HEK293 (cell line): Measurements from ENCODE around the gene NUDT13.

Experiments
- CTCF ChIA-PET: fragments of 350-600 bp; formaldehyde crosslinking; extraction: SDS; loops from one replicate; lab custom pipeline; 2021; ENCODE audit warnings: antibody characterized with exemption; lab: Yijun Ruan, JAX
- POLR2A ChIA-PET: fragments of 300-600 bp; formaldehyde crosslinking; extraction: SDS; loops from one replicate; lab custom pipeline; 2020; ENCODE audit warnings: antibody characterized with exemption, inconsistent platforms; lab: Yijun Ruan, JAX
- H3K27ac ChIP-seq: fragments of 200-500 bp; sonication (Bioruptor generic); 2 replicates; pipeline ENCODE4 v1.5.1; 2014; ENCODE audit warnings: low read depth, low read length, control low read depth, inconsistent platforms; ENCODE audit errors: extremely low read depth
- H3K36me3 ChIP-seq, 2 experiments: fragments of 200-500 bp in 1 of 2; sonication (Bioruptor generic) in 1 of 2; 1 replicate in 1 of 2; 2 replicates in 1 of 2; pipeline ENCODE4 v1.5.1; 2014 to 2017; ENCODE audit warnings: inconsistent platforms in 2 of 2, low read length in 2 of 2; ENCODE audit not compliant: control insufficient read depth in 2 of 2, insufficient read depth in 1 of 2
- H3K4me1 ChIP-seq: fragments of 200-500 bp; sonication (Bioruptor generic); 2 replicates; pipeline ENCODE4 v1.5.1; 2014; ENCODE audit warnings: mild to moderate bottlenecking, low read length, inconsistent platforms; ENCODE audit not compliant: control insufficient read depth, insufficient read depth
- H3K4me3 ChIP-seq: 2 replicates; pipeline ENCODE4 v1.5.1; 2011; ENCODE audit warnings: low read depth, mild to moderate bottlenecking, control low read depth, low read length, moderate library complexity
- H3K9me3 ChIP-seq: fragments of 200-500 bp; sonication (Bioruptor generic); 2 replicates; pipeline ENCODE4 v1.5.1; 2014; ENCODE audit warnings: low read depth, low read length, inconsistent platforms; ENCODE audit not compliant: control insufficient read depth, insufficient read depth
- IKZF3 ChIP-seq: fragments of 450-650 bp; IDR thresholded peaks from 2 replicates; pipeline ENCODE4 v1.5.0; 2018; ENCODE audit warnings: missing biosample characterization, mild to moderate bottlenecking, missing genetic modification characterization, moderate library complexity
- PRDM2 ChIP-seq: fragments of 450-650 bp; formaldehyde crosslinking; IDR thresholded peaks from 2 replicates; pipeline ENCODE4 v1.5.1; 2016; ENCODE audit warnings: missing biosample characterization, missing genetic modification characterization, borderline replicate concordance
- RBAK ChIP-seq: fragments of 450-650 bp; formaldehyde crosslinking; IDR thresholded peaks from 2 replicates; pipeline ENCODE4 v1.5.1; 2016; ENCODE audit warnings: missing biosample characterization, missing genetic modification characterization
- SP3 ChIP-seq: fragments of 450-650 bp; formaldehyde crosslinking; IDR thresholded peaks from 2 replicates; pipeline ENCODE4 v1.5.1; 2016; ENCODE audit warnings: missing biosample characterization, missing genetic modification characterization
- ZBTB7A ChIP-seq: fragments of 450-650 bp; formaldehyde crosslinking; IDR thresholded peaks from 2 replicates; pipeline ENCODE4 v1.5.1; 2016; ENCODE audit warnings: low read depth, missing biosample characterization, missing genetic modification characterization
- ZEB2 ChIP-seq: fragments of 450-650 bp; formaldehyde crosslinking; IDR thresholded peaks from 2 replicates; pipeline ENCODE4 v1.5.1; 2016; ENCODE audit warnings: missing biosample characterization, missing genetic modification characterization
- ZNF133 ChIP-seq: fragments of 450-650 bp; formaldehyde crosslinking; IDR thresholded peaks from 2 replicates; pipeline ENCODE4 v1.5.1; 2016; ENCODE audit warnings: missing biosample characterization, missing genetic modification characterization
- ZNF2 ChIP-seq: fragments of 450-650 bp; formaldehyde crosslinking; IDR thresholded peaks from 2 replicates; pipeline ENCODE4 v1.5.1; 2016; ENCODE audit warnings: missing biosample characterization, missing genetic modification characterization
- ZNF239 ChIP-seq: fragments of 450-650 bp; formaldehyde crosslinking; IDR thresholded peaks from 2 replicates; pipeline ENCODE4 v1.5.1; 2016; ENCODE audit warnings: missing biosample characterization, missing genetic modification characterization
- ZNF341 ChIP-seq: fragments of 450-650 bp; formaldehyde crosslinking; IDR thresholded peaks from 2 replicates; pipeline ENCODE4; 2016; ENCODE audit warnings: low read depth, missing biosample characterization, missing genetic modification characterization
- ZNF473 ChIP-seq: fragments of 450-650 bp; formaldehyde crosslinking; IDR thresholded peaks from 2 replicates; pipeline ENCODE4 v1.5.1; 2017; ENCODE audit warnings: missing biosample characterization, missing genetic modification characterization
- ZNF48 ChIP-seq: fragments of 450-650 bp; formaldehyde crosslinking; IDR thresholded peaks from 2 replicates; pipeline ENCODE4 v1.5.1; 2016; ENCODE audit warnings: missing biosample characterization, missing genetic modification characterization
- ZNF513 ChIP-seq: fragments of 450-650 bp; IDR thresholded peaks from 2 replicates; pipeline ENCODE4 v1.5.1; 2018; ENCODE audit warnings: missing biosample characterization, missing genetic modification characterization
- ZNF555 ChIP-seq: fragments of 450-650 bp; formaldehyde crosslinking; conservative IDR thresholded peaks from 2 replicates; pipeline ENCODE4 v1.5.1; 2017; ENCODE audit warnings: missing biosample characterization, mild to moderate bottlenecking, missing genetic modification characterization, inconsistent platforms
- ZNF558 ChIP-seq: fragments of 450-650 bp; formaldehyde crosslinking; IDR thresholded peaks from 2 replicates; pipeline ENCODE4 v1.5.1; 2016; ENCODE audit warnings: missing biosample characterization, missing genetic modification characterization
- ZNF561 ChIP-seq: fragments of 450-650 bp; IDR thresholded peaks from 2 replicates; pipeline ENCODE4 v1.5.1; 2018; ENCODE audit warnings: missing biosample characterization, missing genetic modification characterization, borderline replicate concordance
- ZNF626 ChIP-seq: fragments of 450-650 bp; sonication (Bioruptor Pico); formaldehyde crosslinking; IDR thresholded peaks from 2 replicates; pipeline ENCODE4 v1.5.1; 2018; ENCODE audit warnings: missing biosample characterization, missing genetic modification characterization, inconsistent platforms
- ZNF654 ChIP-seq: fragments of 450-650 bp; formaldehyde crosslinking; IDR thresholded peaks from 2 replicates; pipeline ENCODE4 v1.5.1; 2016; ENCODE audit warnings: low read depth, missing biosample characterization, missing genetic modification characterization
- ZNF837 ChIP-seq: fragments of 450-650 bp; formaldehyde crosslinking; IDR thresholded peaks from 2 replicates; pipeline ENCODE4 v1.5.1; 2016; ENCODE audit warnings: missing biosample characterization, missing genetic modification characterization
- TF ChIP-seq, protein P1 (sequence below): fragments of 450-650 bp; IDR thresholded peaks from 2 replicates; pipeline ENCODE4 v1.5.1; 2018; ENCODE audit warnings: missing biosample characterization, mild to moderate bottlenecking, missing genetic modification characterization
- TF ChIP-seq, protein P2 (sequence below): fragments of 450-650 bp; formaldehyde crosslinking; IDR thresholded peaks from 2 replicates; pipeline ENCODE4 v1.5.1; 2016; ENCODE audit warnings: missing biosample characterization, missing genetic modification characterization
- TF ChIP-seq, protein P3 (sequence below): fragments of 450-650 bp; formaldehyde crosslinking; IDR thresholded peaks from 2 replicates; pipeline ENCODE4 v1.5.1; 2017; ENCODE audit warnings: missing biosample characterization, missing genetic modification characterization

Gene NUDT13

GRCh38 chr10:73060738-73061635 is 49.3 kb upstream of the NUDT13 start:
- Histone ChIP-seq H3K4me1 (no peaks in the 10 kb centered on the region), H3K4me3 (no peak overlapping the region), H3K27ac (no peak overlapping the region), H3K36me3 (peaks cover 24 to 41% of the 10 kb centered on the region in 2 experiments), H3K9me3 (no peaks in the 10 kb centered on the region)
- ChIA-PET POLR2A (interaction anchor here (0.9 kb wide), 1 partner anchor 36 kb away, joined by 3 read pairs; the partner anchor contains the start of gene P4HA1), CTCF (interaction anchor here (0.5 to 1.8 kb wide), 19 partner anchors 8 to 895 kb away, joined by 3 to 6 read pairs (median 3); partner anchors contain the start of gene P4HA1)
- TF ChIP-seq ZNF513 (tag by site-specific recombination) (no peak), ZNF2 (peak; percentile 59; the same call in 1 of the 2 replicates), ZNF561 (0 out of 2 replicates have a peak, but pooled peaks have one; percentile 20), SP3 (tag by site-specific recombination) (no peak), ZNF626 (no peak), ZNF654 (tag by site-specific recombination) (peak; percentile 77), PRDM2 (tag by site-specific recombination) (no peak), RBAK (tag by site-specific recombination) (no peak), ZNF555 (no peak), ZEB2 (peak; percentile 24; the same call in 1 of the 2 replicates), ZNF558 (tag by site-specific recombination) (no peak), ZNF837 (tag by site-specific recombination) (no peak), ZBTB7A (no peak), ZNF239 (no peak), ZNF48 (tag by site-specific recombination) (no peak), ZNF133 (tag by site-specific recombination) (no peak), ZNF473 (tag by site-specific recombination) (no peak), ZNF341 (tag by site-specific recombination) (no peak), IKZF3 (peak; percentile 14; the same call in 1 of the 2 replicates)
- TF ChIP-seq, protein P1, sequence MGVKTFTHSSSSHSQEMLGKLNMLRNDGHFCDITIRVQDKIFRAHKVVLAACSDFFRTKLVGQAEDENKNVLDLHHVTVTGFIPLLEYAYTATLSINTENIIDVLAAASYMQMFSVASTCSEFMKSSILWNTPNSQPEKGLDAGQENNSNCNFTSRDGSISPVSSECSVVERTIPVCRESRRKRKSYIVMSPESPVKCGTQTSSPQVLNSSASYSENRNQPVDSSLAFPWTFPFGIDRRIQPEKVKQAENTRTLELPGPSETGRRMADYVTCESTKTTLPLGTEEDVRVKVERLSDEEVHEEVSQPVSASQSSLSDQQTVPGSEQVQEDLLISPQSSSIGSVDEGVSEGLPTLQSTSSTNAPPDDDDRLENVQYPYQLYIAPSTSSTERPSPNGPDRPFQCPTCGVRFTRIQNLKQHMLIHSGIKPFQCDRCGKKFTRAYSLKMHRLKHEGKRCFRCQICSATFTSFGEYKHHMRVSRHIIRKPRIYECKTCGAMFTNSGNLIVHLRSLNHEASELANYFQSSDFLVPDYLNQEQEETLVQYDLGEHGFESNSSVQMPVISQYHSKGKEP (tag by site-specific recombination) = 0 out of 2 replicates have a peak, but pooled peaks have one; percentile 7
- TF ChIP-seq, protein P2, sequence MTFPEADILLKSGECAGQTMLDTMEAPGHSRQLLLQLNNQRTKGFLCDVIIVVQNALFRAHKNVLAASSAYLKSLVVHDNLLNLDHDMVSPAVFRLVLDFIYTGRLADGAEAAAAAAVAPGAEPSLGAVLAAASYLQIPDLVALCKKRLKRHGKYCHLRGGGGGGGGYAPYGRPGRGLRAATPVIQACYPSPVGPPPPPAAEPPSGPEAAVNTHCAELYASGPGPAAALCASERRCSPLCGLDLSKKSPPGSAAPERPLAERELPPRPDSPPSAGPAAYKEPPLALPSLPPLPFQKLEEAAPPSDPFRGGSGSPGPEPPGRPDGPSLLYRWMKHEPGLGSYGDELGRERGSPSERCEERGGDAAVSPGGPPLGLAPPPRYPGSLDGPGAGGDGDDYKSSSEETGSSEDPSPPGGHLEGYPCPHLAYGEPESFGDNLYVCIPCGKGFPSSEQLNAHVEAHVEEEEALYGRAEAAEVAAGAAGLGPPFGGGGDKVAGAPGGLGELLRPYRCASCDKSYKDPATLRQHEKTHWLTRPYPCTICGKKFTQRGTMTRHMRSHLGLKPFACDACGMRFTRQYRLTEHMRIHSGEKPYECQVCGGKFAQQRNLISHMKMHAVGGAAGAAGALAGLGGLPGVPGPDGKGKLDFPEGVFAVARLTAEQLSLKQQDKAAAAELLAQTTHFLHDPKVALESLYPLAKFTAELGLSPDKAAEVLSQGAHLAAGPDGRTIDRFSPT (tag by site-specific recombination) = no peak
- TF ChIP-seq, protein P3, sequence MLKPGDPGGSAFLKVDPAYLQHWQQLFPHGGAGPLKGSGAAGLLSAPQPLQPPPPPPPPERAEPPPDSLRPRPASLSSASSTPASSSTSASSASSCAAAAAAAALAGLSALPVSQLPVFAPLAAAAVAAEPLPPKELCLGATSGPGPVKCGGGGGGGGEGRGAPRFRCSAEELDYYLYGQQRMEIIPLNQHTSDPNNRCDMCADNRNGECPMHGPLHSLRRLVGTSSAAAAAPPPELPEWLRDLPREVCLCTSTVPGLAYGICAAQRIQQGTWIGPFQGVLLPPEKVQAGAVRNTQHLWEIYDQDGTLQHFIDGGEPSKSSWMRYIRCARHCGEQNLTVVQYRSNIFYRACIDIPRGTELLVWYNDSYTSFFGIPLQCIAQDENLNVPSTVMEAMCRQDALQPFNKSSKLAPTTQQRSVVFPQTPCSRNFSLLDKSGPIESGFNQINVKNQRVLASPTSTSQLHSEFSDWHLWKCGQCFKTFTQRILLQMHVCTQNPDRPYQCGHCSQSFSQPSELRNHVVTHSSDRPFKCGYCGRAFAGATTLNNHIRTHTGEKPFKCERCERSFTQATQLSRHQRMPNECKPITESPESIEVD (tag by site-specific recombination) = peak; percentile 43; the same call in 1 of the 2 replicates
